GM19395 (cell line): ENCODE results near the gene CASP9.
"Not testable (repeated sequence)": the region's sequence is repeated elsewhere in the genome, so short reads cannot be mapped to it uniquely, and the experiment has no call there.

Source experiments
- ATAC-seq: cut with Tn5 transposase; IDR thresholded peaks from one replicate; pipeline ENCODE4 v1.9.1; 2021; ENCODE audit warnings: mild to moderate bottlenecking, moderate library complexity; ENCODE audit not compliant: unreplicated experiment

The CASP9 gene

DNA sequence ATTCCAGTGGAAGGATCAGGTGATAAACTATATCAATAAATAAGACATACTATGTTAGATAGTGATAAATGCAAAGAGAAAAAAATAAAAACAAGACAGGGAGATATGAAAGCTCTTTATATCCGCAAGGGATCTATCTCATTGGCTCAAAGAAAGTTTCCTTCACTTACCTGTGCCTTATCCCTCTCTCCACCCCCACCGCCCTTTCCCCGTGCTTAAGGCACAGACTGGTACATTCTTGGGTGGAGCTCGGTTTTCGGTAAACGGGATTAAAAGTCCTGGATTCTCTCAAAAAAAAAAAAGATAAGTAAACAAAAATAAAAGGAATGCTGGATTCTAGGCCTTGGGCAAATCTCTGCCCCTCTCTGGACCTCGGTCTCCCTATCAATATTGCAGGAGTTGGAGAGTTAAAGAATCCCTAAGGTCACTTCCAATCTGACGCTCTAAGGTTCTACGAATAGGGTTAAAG is 2.0 kb upstream of the CASP9 start:
- ATAC-seq, result no peak

DNA sequence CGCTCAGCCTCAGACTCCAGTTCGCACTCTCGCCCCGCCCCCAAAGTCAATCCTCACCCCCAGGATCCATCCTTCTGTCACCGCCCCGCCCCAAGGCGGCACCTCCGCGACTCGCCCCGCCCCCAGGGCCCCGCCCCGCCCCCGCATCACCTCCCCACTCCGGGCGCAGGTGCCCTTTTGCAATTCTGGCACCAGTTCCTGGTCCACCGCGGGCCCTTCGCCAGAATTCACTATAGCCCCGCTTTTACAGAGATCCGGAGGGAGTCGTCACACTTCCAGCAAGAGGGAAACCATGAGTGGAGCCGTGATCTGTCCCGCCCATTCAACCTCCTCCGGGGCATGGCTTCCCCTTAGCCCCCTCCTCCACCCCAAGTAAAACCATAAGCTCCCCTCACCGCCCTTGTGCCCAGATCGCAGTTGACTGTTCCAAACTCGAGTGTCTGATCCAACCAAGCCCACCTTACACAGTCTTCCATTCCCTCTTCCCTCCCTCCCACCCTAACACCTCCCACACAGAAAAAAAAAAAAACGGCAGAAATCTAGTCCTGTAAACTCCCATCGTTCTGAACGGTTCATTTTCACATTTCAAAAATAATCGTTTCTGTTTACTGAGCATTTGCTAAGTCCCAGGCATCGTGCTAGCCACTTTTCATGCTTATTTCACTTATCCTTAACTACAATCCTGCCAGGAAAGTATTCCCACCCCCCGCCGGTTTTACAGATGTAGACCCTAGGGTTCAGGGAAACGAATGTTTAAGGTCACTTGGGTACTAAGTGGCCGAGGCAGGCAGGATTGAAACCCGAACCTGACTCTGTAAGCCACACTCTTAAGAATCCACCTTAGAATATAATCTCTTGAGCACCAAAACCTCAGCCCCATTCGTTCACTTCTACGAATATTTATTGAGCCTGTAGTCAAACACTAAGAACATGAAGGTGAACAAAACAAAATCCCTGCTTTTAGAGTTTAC is 1.3 kb upstream of the CASP9 start:
- ATAC-seq, result no peak

DNA sequence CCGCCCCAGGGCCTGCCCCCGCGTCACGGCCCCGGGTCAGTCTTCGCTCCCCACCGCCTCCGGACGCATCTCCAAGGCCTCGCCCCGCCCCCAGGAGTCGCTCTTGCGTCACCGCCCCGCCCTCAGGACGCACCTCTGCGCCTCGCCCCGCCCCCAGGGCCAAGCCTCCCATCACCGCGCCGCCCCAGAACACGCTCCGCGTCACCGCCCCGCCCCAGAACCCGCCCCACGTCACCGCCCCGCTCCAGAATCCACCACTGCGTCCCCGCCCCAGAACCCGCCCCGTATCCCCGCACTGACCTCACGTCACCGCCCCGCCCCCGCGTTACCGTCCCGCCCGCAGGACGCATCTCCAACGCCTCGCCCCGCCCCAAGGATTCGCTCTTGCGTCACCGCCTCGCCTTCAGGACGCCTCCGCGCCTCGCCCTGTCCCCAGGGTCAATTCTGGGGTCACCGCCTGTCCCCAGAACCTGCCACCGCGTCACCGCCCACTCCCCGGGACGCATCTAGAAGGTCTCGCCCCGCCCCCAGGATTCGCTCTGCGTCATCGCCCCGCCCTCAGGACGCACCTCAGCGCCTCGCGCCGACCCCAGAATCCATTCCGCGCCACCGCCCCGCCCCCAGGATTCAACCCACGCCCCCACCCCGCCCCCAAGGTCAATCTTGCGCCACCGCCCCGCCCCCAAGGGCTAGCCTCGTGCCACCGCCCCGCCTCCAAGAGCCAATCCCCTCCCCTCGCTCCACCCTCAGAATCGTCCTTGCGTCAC is 451 bp upstream of the CASP9 start:
- ATAC-seq, result peak; percentile 47

DNA sequence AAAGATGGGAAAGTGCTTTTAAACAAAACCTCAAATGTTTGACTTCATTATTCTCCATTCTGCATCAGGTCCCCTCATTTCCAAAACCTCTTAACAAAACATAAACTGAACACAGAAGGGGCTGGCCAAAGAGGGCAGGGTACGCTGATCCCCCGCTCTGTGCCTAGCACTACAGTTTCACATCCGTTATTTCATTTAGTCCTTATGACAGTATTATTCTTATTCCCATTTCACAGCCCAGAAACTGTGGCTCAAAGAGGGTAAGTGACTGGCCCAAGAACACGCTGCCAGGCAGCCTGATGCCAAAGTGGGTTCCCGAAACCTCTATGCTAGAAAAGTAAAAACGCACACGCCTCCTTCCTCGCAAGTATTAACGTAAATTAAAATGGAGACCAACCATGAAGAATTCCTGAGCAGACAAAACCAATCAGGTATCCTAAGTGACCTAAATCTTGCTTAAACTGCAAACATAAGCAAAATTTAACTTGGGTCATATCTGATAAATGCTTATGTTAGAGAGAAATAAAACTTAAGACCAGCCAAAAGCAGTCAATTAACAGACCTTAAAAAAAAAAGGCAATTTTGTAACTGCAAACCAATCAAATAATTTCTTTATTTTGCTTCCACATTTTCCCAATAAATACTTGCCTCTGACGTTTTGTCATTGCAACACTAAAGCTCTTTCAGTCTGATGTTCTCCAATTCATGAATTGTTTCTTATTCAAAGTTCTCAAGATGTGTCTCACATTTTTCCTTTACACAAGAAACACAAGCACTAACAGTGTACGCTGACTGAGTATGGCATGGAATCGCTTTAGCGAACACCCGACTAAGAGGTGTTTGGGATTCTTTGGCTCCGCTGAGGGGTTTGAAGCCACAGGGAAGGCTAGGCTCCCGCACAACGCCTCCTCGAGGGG is 653 bp downstream of the CASP9 start:
- ATAC-seq, result no peak

- ATAC-seq, result no peak
Measured at GRCh38 chr1:15522551-15522950, 1.5 kb downstream of the CASP9 start.

DNA sequence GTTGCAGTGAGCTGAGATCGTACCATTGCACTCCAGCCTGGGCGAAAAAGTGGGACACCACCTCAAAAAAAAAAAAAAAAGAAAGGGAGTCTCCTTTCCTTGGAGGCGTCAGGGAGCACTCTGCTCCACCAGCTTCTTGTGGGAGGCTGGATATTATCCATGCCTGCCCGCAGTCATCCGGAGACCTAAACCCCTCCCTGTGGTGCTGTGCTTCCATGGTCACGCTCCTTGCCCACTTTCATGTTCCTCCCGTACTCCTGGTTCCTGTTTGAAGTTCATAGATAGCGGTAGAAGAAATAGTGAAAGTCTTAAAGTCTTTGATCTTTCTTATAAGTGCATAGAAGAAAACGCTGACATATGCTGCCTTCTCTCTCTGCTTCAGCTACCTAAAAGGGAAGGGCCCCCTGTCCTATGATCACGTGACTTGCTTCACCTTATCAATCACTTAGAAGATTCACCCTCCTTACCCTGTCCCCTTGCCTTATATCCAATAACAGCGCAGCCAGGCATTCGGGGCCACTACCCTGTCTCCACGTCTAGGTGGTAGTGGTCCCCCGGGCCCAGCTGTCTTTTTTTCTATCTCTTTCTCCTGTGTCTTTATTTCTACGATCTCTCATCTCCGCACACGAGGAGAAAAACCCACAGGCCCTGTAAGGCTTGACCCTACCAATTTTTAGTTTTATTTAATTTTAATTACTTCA is 2.7 kb downstream of the CASP9 start:
- ATAC-seq, result not testable (repeated sequence)

DNA sequence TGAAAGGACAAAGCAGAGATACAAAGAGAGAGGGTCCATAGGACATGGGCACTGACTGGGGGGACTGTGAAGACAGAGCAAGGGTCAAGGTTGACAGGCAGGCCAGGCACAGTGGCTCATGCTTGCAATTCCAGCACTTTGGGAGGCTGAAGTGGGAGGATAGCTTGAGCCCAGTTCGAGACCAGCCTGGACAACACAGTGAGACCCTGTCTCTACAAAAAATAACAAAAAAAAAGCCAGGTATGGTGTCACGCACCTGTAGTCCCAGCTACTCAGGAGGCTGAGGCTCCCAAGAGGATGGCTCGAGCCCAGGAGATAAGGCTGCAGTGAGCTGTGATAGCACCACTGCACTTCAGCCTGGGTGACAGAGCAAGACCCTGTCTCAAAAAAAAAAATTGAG is 4.4 kb downstream of the CASP9 start:
- ATAC-seq, result no peak

GRCh38 chr1:15515022-15515663 is 8.9 kb downstream of the CASP9 start:
- no peak for ATAC-seq

DNA sequence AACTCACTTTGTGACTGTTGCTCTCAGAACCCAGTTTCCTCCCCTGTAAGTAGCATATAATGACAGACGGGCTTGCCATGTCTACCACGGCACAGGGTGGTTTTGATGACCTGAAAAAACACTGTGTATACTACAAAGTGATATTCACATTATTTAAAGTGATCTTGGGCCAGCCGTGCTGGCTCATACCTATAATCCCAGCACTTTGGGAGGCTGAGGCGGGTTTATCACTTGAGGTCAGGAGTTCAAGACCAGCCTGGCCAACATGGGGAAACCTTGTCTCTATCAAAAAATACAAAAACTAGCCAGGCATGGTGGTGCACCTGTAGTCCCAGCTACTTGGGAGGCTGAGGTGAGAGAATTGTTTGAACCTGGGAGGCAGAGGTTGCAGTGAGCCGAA is 9.5 kb downstream of the CASP9 start:
- not testable (repeated sequence) for ATAC-seq

DNA sequence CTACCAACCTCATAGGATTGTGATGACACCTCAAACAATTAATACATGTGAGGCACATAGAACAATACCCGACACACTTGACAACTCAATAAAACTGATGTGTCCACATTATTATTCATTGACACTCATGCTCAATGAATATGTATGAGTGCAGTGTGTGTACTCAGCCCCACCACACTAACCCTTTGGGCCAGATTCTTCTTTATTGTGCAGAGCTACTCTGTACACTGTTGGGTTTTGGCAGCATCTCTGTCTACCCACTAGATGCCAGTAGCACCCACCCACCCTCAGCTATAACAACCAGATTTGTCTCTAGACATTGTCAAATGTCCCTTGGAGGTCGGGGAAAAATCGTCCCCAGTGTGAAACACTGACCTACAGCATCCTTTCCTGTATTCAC is 10.1 kb downstream of the CASP9 start:
- ATAC-seq, result no peak

GRCh38 chr1:15513192-15513591 is 10.8 kb downstream of the CASP9 start:
- ATAC-seq, result no peak

- ATAC-seq, result no peak
Measured at GRCh38 chr1:15510611-15511405, 13.2 kb downstream of the CASP9 start.

DNA sequence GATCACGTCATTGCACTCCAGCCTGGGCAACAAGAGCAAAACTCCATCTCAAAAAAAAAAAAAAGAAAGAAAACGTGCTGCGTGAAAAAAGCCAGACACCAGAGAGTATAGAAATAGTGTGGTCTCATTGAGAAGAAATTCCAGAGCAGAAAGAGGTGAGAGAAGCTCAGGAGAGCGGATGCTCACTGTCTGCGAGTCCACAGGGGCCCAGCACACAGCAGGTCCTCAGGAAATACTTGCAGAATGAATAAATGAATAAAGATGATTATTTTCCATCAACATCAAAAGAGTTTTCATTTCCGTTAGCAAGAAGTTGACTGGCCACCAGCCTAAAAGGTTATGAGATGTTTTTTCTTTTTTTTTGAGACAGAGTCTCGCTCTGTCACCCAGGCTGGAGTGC is 14.4 kb downstream of the CASP9 start:
- ATAC-seq, result no peak

DNA sequence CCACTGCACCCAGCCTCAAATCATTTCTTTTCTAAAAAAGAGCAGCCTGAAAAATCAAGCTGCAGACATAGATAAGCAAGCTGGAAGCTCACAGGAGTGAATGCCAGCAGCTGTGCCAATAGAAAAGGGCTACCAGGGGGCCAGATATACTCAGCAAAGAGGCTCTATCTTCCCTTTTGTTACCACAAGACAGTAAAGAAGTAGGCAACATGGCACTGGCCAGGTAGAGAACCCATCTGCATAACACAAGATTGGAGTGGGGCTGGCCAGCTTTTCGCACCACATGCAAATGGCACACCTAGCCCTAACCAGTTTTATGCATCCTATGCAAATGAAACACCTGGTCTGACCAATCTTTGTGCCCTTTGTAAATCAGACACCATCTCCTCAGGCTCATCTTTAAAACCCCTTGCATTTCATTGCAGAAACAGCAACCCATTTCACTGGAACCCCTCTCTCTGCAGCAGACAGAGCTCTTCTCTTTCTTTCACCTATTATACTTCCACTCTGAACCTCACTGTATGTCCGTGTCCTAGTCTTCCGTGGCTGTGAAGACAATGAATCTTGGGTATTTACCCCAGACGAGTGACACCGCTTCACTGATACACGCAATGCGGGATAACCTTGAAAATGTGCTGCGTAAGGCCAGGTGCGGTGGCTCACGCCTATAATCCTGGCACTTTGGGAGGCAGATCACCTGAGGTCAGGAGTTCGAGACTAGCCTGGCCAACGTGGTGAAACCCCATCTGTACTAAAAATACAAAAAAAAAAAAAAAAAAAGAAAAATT is 15.1 kb downstream of the CASP9 start:
- no peak for ATAC-seq

- no peak for ATAC-seq
Measured at GRCh38 chr1:15507278-15507677, 16.7 kb downstream of the CASP9 start.

- no peak for ATAC-seq
Measured at GRCh38 chr1:15506831-15507230, 17.2 kb downstream of the CASP9 start.

DNA sequence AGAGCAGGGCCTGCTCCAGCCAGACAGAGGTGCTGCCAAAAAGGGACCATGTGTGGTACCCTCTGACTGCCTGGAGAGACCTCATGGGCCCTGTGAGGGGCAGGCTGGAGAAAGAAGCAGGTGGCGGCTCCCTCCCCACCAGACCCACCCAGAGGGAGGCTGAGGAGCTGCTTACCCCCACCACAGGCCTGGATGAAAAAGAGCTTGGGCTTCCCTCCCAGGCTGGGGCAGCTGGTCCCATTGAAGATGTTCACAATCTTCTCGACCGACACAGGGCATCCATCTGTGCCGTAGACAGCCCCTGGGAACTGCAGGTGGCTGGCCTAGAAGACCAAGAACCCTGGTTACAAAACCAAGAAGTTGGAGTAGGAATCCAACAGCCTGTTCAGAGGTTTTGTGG is 19.6 kb downstream of the CASP9 start:
- no peak for ATAC-seq
